Right hindlimb (tissue), 1 donor: ENCODE results near the gene FUOM.
"Not testable (repeated sequence)": the region's sequence is repeated elsewhere in the genome, so short reads cannot be mapped to it uniquely, and the experiment has no call there.

Experiments used
- DNase-seq: peaks from one replicate; pipeline ENCODE4 v3.0.0-alpha.2; 2018

FUOM gene

GRCh38 chr10:133388236-133388972 is 30.6 kb upstream of the FUOM start:
- no peak for DNase-seq

DNA sequence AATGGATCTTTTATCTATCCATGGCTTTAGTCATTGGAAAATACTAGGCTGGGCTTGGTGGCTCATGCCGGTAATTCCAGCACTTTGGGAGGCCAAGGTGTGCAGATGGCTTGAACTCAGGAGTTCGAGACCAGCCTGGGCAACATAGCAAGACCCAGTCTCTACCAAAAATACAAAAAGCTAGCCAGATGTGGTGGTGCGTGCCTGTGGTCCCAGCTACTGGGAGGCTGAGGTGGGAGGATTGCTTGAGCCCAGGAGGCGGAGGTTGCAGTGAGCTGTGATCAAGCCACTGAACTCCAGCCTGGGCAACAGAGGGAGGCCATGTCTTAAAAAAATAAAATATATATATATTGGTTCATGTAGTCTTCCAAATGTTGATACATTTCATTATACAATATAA is 29.1 kb upstream of the FUOM start:
- DNase-seq, result not testable (repeated sequence)

DNA sequence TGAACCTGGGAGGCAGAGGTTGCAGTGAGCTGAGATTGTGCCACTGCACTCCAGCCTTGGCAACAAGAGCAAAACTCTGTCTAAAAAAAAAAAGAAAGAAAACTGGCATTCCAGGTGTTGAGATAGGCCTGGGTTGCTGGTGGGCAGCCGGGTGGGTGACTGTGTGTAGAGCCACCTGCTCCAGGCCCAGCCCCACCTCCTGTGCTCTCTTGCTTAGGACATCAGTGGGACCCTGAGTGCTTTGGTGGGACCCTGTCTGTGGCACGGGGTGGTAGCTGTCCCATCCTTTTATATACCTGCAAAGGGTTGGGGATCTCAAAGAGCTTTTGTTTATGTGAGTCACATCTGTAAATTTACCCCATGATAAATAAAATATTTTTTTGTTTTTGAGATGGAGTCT is 27.4 kb upstream of the FUOM start:
- DNase-seq, result peak; percentile 7

DNA sequence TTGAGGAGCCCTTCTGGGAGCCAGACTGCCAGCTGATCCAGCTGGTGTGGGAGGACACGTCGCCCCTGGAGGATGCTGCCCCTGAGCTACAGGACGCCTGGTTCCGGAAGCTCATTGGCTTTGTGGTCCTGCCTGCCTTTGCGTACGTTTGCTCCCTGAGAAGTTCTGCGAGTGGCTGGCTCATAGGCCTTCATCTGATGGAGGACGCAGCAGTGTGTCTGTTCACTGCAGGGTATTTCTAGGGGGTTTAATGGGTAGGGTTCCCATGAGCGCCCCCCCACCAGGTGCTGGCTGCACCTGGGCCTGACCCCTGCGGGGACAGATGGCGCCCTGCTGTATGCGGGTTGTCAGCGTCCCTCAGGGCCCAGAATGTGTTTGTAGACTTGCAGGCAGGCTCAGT is 26.3 kb upstream of the FUOM start:
- no peak for DNase-seq

DNA sequence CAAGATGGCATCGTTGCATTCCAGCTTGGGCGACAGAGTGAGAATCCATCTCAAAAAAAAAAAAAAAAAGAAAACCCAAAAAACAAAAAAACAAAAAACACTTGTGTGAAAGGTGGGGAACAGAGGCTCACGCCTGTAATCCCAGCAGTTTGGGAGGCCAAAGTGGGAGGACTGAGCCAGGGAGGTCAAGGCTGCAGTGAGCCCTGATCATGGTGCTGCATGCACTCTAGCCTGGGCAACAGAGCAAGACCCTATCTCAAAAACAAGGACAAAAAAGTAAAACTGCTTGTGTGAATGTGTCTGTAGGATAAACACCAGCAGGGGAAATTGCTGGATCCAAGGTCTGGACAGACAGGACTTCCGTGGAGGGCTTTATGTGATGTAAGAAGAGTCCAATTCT is 25.7 kb upstream of the FUOM start:
- DNase-seq, result no peak

DNA sequence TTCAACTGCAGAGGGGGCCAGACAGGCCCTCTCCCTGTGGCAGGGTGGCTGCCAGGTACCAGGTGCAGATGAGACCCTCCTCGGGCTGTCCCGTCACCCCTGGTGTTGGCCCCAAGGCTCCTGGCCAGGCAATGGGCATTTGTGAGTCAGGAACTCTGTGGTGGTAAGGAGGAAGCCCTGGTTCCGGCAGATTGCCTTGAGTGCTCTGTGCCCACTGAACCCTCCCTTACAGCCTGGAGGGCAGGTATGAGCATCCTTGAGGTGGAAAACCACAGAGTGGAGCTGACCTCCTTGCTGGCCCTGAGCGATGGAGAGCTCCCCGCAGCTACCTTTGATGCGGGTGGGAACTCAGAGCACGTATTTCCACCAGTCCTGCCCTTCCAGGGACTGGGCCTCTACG is 23.2 kb upstream of the FUOM start:
- peak; percentile 8 for DNase-seq

DNA sequence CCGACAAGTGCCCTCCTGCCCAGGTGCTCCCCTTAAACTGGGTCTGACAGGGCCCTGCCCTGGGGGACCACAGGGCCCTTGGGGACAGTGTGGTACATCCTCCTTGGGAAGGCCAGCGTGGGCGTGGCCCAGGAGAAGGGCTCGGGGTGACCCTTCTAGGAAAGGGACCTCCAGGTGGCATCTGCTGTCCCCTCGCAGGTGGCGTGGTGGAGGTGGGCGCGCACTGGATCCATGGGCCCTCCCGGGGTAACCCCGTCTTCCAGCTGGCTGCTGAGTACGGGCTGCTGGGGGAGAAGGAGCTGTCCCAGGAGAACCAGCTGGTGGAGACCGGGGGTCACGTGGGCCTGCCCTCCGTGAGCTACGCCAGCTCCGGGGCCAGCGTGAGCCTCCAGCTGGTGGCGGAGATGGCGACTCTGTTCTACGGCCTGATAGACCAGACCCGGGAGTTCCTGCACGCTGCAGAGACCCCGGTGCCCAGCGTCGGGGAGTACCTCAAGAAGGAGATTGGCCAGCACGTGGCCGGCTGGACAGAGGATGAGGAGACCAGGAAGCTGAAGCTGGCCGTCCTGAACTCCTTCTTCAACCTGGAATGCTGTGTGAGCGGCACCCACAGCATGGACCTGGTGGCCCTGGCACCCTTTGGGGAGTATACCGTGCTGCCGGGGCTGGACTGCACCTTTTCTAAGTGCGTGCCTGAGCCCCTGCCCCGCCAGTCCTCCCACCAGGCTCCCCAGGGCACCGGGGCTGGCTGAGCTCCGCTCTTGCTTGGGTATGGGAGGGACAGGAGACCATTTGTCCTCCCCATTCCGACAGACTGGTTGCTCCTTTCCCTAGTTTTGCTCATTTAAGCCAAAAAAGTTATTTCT is 22.2 kb upstream of the FUOM start:
- DNase-seq, result no peak

DNA sequence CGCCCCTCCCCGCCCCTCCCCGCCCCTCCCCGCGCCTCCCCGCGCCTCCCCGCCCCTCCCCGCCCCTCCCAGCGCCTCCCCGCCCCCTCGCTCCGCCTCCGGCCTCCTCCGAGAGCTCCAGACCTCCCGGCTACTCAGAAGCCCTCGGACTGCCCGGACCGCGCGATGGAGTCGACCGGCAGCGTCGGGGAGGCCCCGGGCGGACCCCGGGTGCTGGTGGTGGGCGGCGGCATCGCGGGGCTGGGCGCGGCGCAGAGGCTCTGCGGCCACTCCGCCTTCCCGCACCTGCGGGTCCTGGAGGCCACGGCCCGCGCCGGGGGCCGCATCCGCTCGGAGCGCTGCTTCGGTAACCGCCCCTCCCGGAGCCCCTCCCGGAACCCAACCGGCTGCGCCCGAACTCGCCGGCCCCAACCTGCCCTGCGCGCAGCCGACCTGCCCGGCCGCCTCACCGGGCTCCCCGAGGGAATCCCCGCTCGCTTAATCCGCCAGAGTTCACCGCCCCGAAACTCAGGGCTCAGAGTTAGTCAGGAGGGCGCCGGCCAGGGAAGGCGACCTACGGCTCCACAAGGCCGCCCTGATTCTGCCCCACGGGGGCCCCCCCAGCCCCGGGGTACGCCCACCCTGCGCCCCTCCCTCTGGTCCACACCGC is 21.5 kb upstream of the FUOM start, which contains the start of gene PAOX:
Gene PAOX, plus strand, starts transcription at position 111 of the 649 bp plus-strand sequence. Its CDS starts 55 bp downstream, at position 166.
- DNase-seq, result peak; percentile 71

GRCh38 chr10:133378251-133379096 is 20.7 kb upstream of the FUOM start:
- peak; percentile 75 for DNase-seq

GRCh38 chr10:133377818-133378250 is 20.0 kb upstream of the FUOM start:
- DNase-seq, result no peak

- no peak for DNase-seq
Observed at GRCh38 chr10:133377025-133377817, 19.4 kb upstream of the FUOM start.

GRCh38 chr10:133376183-133376582 is 18.4 kb upstream of the FUOM start:
- DNase-seq, result not testable (repeated sequence)

- DNase-seq, result no peak
Observed at GRCh38 chr10:133375357-133376115, 17.7 kb upstream of the FUOM start.

DNA sequence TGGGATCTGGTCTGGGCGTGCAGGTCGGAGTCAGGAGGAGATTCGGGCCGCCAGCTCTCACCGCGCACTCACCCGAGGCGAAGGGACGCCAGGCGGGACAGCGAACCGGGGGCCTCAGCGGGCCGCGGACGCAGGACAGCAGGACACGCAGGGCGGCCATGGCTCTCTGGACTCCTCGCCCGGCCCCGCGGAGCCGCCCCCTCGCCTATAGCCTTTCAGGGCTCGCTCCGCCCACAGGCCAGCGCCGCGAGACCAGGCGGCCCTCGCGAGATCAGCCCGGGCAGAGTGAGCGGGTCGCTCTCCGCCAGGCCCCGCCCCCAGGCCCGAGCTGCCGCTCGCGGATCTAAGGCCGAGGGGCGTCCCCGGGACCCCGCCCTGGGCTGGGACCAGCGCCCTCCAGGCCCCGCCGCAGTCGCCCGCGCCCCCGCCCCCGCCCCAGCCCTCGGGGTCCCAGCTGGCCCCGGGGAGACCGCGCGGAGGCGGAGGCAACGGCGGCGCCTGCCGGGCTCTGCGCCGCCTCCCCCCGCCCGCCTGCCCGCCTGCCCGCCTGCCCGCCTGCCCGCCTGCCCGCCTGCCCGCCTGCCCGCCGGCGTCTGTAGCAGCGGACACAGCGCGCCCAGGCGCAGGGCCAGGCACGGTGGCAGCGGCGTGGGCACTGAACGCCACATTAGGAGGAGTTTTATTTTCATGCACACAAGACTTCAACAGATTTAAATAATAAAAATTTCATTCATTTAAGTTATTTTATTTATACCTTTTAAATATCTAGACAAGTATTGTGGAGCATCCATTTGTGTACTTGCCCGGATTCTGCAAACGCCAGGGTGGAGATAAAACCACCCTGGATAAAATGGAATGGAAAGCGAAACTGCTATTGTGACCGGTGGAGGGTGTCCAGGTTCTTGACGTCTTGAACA is 15.6 kb upstream of the FUOM start, which contains the start of gene ECHS1:
Gene ECHS1, minus strand, starts transcription at position 181 of the 917 bp plus-strand sequence. Its CDS starts 21 bp downstream, at position 160.
- DNase-seq, result peak; percentile 98

DNA sequence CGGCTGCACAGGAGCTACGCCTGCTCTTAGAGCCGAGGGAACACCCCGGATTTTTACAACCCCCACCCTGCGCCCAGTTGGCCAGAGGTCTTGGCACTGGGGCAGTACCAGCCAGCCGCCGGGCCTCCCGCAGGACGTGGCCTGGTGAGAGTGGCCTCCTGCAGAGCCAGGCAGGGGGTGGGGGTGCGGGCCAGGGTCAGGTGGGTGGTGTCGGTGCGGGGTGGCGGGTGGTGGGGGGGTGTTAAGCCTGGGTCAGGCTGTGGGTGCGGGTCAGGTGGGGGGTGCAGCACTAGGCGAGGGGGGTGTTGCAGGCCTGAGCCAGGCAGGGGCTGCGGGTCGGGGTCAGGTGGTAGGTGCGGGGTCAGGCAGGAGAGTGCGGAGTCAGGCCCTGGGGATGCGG is 14.7 kb upstream of the FUOM start:
- DNase-seq, result no peak

- no peak for DNase-seq
Observed at GRCh38 chr10:133370030-133370786, 12.4 kb upstream of the FUOM start.

DNA sequence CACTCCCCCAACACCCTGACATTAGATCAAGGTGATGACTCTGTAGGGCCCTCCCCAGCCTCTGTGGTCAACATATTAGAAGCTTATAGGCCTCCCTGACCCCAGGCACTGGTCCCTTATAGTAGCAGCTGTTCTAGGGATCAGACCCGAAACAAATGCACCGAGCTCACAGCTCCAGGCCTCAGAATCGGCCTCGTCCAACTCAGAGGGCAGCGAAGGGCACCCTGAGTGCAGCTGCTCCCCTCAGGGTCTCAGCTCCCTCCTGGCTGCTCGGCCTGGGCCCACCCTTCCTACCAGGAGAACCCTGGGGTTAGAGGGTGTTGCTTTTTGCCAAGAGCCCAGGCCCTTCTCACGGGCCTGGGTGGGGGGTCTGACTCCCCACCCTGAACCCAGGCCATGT is 10.3 kb upstream of the FUOM start:
- no peak for DNase-seq

- DNase-seq, result not testable (repeated sequence)
Observed at GRCh38 chr10:133367461-133367860, 9.6 kb upstream of the FUOM start.

DNA sequence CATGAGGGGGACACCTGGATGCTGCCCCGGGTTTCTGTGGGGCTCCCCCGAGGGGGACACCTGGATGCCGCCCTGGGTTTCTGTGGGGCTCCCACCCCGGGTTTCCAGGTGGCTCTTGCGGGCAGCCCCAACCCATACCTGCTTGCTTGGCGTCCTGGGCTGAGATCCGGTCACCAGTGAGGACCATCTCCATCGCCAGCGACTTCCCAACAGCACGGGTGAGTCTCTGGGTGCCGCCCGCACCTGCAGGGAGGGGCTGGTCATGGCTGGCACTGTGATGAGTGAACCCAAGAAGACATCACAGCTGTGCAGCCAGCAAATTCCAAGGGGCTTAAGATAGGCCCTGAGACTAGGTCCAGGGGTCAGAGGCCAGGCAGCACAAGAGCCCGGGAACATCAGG is 8.9 kb upstream of the FUOM start:
- no peak for DNase-seq
